HepG2 (cell line): ENCODE results near the gene AP4M1. TPM values are rescaled to one million over a fixed set of nuclear protein-coding genes. Genes with fewer than 3 reads are reported as not detected.

ENCODE experiments used
- AKAP8 ChIP-seq: sonication (generic); formaldehyde crosslinking; IDR thresholded peaks from 2 replicates; pipeline ENCODE4 v1.5.1; 2020; ENCODE audit warnings: mild to moderate bottlenecking, missing genetic modification reagents
- ATF3 ChIP-seq: sonication (generic); formaldehyde crosslinking; IDR thresholded peaks from 2 replicates; pipeline ENCODE4 v1.4.0; 2020; ENCODE audit warnings: missing genetic modification reagents
- ATF4 ChIP-seq, 2 experiments: fragments of 450-650 bp in 1 of 2; sonication (generic) in 1 of 2; formaldehyde crosslinking; IDR thresholded peaks; 2 replicates each; pipeline versions ENCODE4 v1.5.0 to v1.8.0; 2020 to 2022; ENCODE audit warnings: mild to moderate bottlenecking in 1 of 2, missing genetic modification reagents in 1 of 2
- E2F1 ChIP-seq: sonication (generic); formaldehyde crosslinking; IDR thresholded peaks from 2 replicates; pipeline ENCODE4 v1.5.0; 2020; ENCODE audit warnings: missing genetic modification reagents
- ELF3 ChIP-seq: IDR thresholded peaks from 2 replicates; pipeline ENCODE4 v1.6.1; 2016; ENCODE audit warnings: missing genetic modification reagents, missing compliant biosample characterization
- ELF4 ChIP-seq: sonication (generic); formaldehyde crosslinking; IDR thresholded peaks from 2 replicates; pipeline ENCODE4 v1.5.0; 2020; ENCODE audit warnings: missing genetic modification reagents, mild to moderate bottlenecking, moderate library complexity, borderline replicate concordance
- NR3C1 ChIP-seq: sonication (generic); formaldehyde crosslinking; IDR thresholded peaks from 2 replicates; pipeline ENCODE4 v1.4.0; 2020; ENCODE audit warnings: missing genetic modification reagents
- RFXAP ChIP-seq: sonication (generic); formaldehyde crosslinking; IDR thresholded peaks from 2 replicates; pipeline ENCODE4 v1.4.0; 2020; ENCODE audit warnings: missing genetic modification reagents, borderline replicate concordance
- TEAD2 ChIP-seq: sonication (generic); formaldehyde crosslinking; IDR thresholded peaks from 2 replicates; pipeline ENCODE4 v1.9.0; 2021; ENCODE audit warnings: missing genetic modification reagents
- TMF1 ChIP-seq: sonication (generic); formaldehyde crosslinking; IDR thresholded peaks from 2 replicates; pipeline ENCODE4 v1.8.1; 2022; ENCODE audit warnings: low read depth, missing genetic modification reagents
- ZC3H4 ChIP-seq: sonication (generic); formaldehyde crosslinking; IDR thresholded peaks from 2 replicates; pipeline ENCODE4 v1.4.0; 2020; ENCODE audit warnings: missing genetic modification reagents, borderline replicate concordance
- ZNF281 ChIP-seq: sonication (generic); formaldehyde crosslinking; IDR thresholded peaks from 2 replicates; pipeline ENCODE4 v1.4.0; 2020; ENCODE audit warnings: missing genetic modification reagents, borderline replicate concordance
- ZNF337 ChIP-seq: sonication (generic); formaldehyde crosslinking; IDR thresholded peaks from 2 replicates; pipeline ENCODE4 v1.5.1; 2020; ENCODE audit warnings: missing genetic modification reagents, low read depth, mild to moderate bottlenecking, borderline replicate concordance
- ZNF574 ChIP-seq: sonication (generic); formaldehyde crosslinking; IDR thresholded peaks from 2 replicates; pipeline ENCODE4 v1.4.0; 2020; ENCODE audit warnings: missing genetic modification reagents
- ZNF747 ChIP-seq: sonication (generic); formaldehyde crosslinking; IDR thresholded peaks from 2 replicates; pipeline ENCODE4 v1.8.1; 2023; ENCODE audit warnings: missing genetic modification reagents, mild to moderate bottlenecking, borderline replicate concordance
- polyA plus RNA-seq, 8 experiments: library from polyadenylated mRNA; depleted of rRNA in 3 of 8; stranded (reverse) in 7 of 8; unstranded in 1 of 8; fragments of >200 nt; fragmentation: Illumina TruSeq in 4 of 8; extraction: Trizol in 4 of 8; gene quantifications; 2 replicates each; pipeline versions ENCODE4 v1.2.1 to v1.2.3, GENCODE V29; 2011 to 2016; ENCODE audit warnings: low read depth in 4 of 8, missing spikeins in 1 of 8, mixed read lengths in 1 of 8; ENCODE audit not compliant: insufficient read depth in 1 of 8
- total RNA-seq, 5 experiments: library from RNA; depleted of rRNA; stranded (reverse); fragments of >200 nt; fragmentation: Illumina TruSeq; extraction: Trizol; gene quantifications; 2 replicates each; pipeline ENCODE4 v1.2.3, GENCODE V29; 2016; ENCODE audit warnings: low read depth in 1 of 5
- TF ChIP-seq, protein P1 (sequence below): IDR thresholded peaks from 2 replicates; pipeline ENCODE4 v1.6.1; 2016; ENCODE audit warnings: missing compliant biosample characterization, missing genetic modification reagents, borderline replicate concordance
- TF ChIP-seq, protein P2 (sequence below): fragments of 450-650 bp; IDR thresholded peaks from 2 replicates; pipeline ENCODE4 v1.6.1; 2017

Gene AP4M1
- total and polyA plus RNA-seq, 2 of the 13 experiments (the other 11 are each of a cell fraction or from before 2014, with no cell fraction given), result 6.3 to 9.7 TPM

DNA sequence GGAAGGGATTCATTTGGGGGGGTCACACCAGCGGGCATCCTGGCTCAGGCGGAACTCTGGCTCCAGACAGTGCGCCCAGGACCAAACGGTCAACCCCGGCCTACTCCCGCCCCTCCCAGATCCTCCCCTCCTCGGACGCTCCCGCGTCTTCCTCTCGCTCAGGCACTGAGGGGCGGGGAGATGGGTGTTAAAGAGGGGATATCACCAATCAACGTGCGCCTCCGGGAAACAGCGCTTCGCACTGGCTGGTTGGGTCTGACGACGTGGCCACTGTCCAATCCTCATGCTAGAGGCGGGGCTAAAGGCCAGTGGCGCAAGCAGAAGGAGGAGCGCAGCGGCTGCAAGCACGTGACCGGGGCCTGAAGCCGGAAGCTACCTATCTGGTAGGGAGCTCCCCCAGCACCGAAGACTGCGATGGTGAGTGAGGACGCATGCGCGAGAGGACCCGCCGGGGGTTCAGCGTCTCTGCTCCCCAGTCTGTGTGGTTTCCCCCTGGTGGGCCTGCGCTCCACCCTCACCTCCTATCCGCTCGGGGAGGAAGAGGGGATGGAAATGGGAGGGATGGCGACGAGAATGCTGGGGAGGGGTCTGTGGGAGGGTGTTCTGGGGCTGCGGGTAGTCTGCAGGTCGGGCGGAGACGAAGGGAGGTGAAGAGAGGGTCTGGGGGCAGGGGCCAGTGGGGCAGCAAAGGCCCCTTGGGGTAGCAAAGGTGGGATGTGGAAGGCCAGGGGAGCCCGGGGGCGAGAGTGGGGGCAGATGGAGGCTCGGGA lies 47.3 kb downstream of the AP4M1 start, which contains the start of gene LAMTOR4 (continued):
- 0 out of 4 replicates have a peak, but pooled peaks of 1 of the 2 experiments have one; percentile 24 for TF ChIP-seq ATF4 (CRISPR knock-in tag; IDR thresholded peaks at IDR 0.05)
- no peak for TF ChIP-seq TMF1
- TF ChIP-seq E2F1 (CRISPR knock-in tag), result no peak; the same call in 1 of the 2 replicates
- no peak for TF ChIP-seq ZNF281 (CRISPR knock-in tag)
- peak; percentile 39; the same call in 1 of the 2 replicates for TF ChIP-seq ZNF337 (CRISPR knock-in tag)
- TF ChIP-seq, protein P1, sequence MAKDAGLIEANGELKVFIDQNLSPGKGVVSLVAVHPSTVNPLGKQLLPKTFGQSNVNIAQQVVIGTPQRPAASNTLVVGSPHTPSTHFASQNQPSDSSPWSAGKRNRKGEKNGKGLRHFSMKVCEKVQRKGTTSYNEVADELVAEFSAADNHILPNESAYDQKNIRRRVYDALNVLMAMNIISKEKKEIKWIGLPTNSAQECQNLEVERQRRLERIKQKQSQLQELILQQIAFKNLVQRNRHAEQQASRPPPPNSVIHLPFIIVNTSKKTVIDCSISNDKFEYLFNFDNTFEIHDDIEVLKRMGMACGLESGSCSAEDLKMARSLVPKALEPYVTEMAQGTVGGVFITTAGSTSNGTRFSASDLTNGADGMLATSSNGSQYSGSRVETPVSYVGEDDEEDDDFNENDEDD (CRISPR knock-in tag), result peak; percentile 86; the same call in 1 of the 2 replicates
- TF ChIP-seq RFXAP (CRISPR knock-in tag), result peak; percentile 86
- peak; percentile 57; the same call in 1 of the 2 replicates for TF ChIP-seq ZNF574 (CRISPR knock-in tag)
- TF ChIP-seq ELF4, result peak; percentile 82; the same call in 1 of the 2 replicates
- TF ChIP-seq, protein P2, sequence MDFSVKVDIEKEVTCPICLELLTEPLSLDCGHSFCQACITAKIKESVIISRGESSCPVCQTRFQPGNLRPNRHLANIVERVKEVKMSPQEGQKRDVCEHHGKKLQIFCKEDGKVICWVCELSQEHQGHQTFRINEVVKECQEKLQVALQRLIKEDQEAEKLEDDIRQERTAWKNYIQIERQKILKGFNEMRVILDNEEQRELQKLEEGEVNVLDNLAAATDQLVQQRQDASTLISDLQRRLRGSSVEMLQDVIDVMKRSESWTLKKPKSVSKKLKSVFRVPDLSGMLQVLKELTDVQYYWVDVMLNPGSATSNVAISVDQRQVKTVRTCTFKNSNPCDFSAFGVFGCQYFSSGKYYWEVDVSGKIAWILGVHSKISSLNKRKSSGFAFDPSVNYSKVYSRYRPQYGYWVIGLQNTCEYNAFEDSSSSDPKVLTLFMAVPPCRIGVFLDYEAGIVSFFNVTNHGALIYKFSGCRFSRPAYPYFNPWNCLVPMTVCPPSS, result no peak
- no peak for TF ChIP-seq NR3C1 (CRISPR knock-in tag)
- peak; percentile 61; the same call in 1 of the 2 replicates for TF ChIP-seq ELF3 (CRISPR knock-in tag)
- TF ChIP-seq ZC3H4 (CRISPR knock-in tag), result 0 out of 2 replicates have a peak, but pooled peaks have one; percentile 55
- no peak; the same call in 1 of the 2 replicates for TF ChIP-seq ATF3
- no peak for TF ChIP-seq TEAD2 (CRISPR knock-in tag)
- no peak for TF ChIP-seq AKAP8 (CRISPR knock-in tag)
- peak; percentile 52; the same call in 1 of the 2 replicates for TF ChIP-seq ZNF747 (CRISPR knock-in tag)
